Testis (tissue), 2 donors: ENCODE results near the gene MGAT5.

Experiments
- POLR2A ChIP-seq: fragments of 450-650 bp; IDR thresholded peaks from one replicate; pipeline ENCODE4 v1.6.1; 2017; ENCODE audit warnings: antibody characterized with exemption, mild to moderate bottlenecking, moderate library complexity
- TF ChIP-seq, protein P1 (sequence below), 3 experiments: fragments of 450-650 bp in 2 of 3; fragments of 200-600 bp in 1 of 3; sonication (generic) in 1 of 3; IDR thresholded peaks; one replicate each; pipeline ENCODE4 v1.5.1; 2016 to 2019; ENCODE audit warnings: antibody characterized with exemption in 3 of 3, mild to moderate bottlenecking in 2 of 3, moderate library complexity in 1 of 3

DNA sequence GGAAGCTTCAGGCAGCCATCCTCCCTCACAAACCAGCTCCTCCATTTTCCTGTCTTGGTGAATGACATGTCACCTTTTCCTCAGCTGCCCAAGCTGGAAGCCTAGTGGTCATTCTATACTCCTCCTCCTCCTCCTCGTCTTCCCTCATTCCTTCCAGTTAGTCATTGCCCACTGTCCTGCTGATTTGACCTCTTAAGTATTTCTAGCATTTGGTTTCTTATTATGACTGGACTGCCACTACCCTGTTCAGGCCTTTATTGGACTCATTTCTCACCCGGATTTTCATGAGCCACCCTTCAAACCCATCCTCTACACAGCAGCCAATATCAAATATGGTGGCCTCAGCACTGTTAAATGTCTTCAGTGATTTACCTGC lies 21.9 kb upstream of the MGAT5 start:
- TF ChIP-seq, protein P1, sequence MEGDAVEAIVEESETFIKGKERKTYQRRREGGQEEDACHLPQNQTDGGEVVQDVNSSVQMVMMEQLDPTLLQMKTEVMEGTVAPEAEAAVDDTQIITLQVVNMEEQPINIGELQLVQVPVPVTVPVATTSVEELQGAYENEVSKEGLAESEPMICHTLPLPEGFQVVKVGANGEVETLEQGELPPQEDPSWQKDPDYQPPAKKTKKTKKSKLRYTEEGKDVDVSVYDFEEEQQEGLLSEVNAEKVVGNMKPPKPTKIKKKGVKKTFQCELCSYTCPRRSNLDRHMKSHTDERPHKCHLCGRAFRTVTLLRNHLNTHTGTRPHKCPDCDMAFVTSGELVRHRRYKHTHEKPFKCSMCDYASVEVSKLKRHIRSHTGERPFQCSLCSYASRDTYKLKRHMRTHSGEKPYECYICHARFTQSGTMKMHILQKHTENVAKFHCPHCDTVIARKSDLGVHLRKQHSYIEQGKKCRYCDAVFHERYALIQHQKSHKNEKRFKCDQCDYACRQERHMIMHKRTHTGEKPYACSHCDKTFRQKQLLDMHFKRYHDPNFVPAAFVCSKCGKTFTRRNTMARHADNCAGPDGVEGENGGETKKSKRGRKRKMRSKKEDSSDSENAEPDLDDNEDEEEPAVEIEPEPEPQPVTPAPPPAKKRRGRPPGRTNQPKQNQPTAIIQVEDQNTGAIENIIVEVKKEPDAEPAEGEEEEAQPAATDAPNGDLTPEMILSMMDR (IDR thresholded peaks at IDR 0.05): no peak
- TF ChIP-seq POLR2A: no peak
